Trophoblast cell (in vitro differentiated cells and primary cell): ENCODE results near the gene CCDC85A.

Source experiments
- DNase-seq, 2 donors: peaks; one replicate each; pipeline ENCODE4 v3.0.0-alpha.2; 2016
- H2AFZ ChIP-seq: 2 replicates; pipeline ENCODE4 v1.6.1; 2013; ENCODE audit warnings: low read length, moderate library complexity, mild to moderate bottlenecking; ENCODE audit not compliant: insufficient read depth, poor library complexity
- H2AK5ac ChIP-seq: 2 replicates; pipeline ENCODE4 v1.6.1; 2013; ENCODE audit warnings: mild to moderate bottlenecking, low read length
- H2BK120ac ChIP-seq: 2 replicates; pipeline ENCODE4 v1.6.1; 2013; ENCODE audit warnings: low read length, mild to moderate bottlenecking, moderate library complexity; ENCODE audit not compliant: insufficient read depth, poor library complexity
- H2BK12ac ChIP-seq: 2 replicates; pipeline ENCODE4 v1.6.1; 2013; ENCODE audit warnings: mild to moderate bottlenecking, low read length, moderate library complexity
- H2BK5ac ChIP-seq: 2 replicates; pipeline ENCODE4 v1.6.1; 2013; ENCODE audit warnings: low read length, low read depth, moderate library complexity, mild to moderate bottlenecking; ENCODE audit not compliant: poor library complexity
- H3K14ac ChIP-seq: 2 replicates; pipeline ENCODE4 v1.6.1; 2013; ENCODE audit warnings: mild to moderate bottlenecking, low read length
- H3K18ac ChIP-seq: 2 replicates; pipeline ENCODE4 v1.6.1; 2013; ENCODE audit warnings: mild to moderate bottlenecking, low read length
- H3K23ac ChIP-seq: 2 replicates; pipeline ENCODE4 v1.6.1; 2013; ENCODE audit warnings: low read length
- H3K27ac ChIP-seq: 2 replicates; pipeline ENCODE4 v1.5.1; 2013; ENCODE audit warnings: low read depth, mild to moderate bottlenecking, inconsistent platforms, low read length, moderate library complexity
- H3K27me3 ChIP-seq: 2 replicates; pipeline ENCODE4 v1.6.1; 2013; ENCODE audit warnings: inconsistent platforms, mild to moderate bottlenecking, low read length, moderate library complexity; ENCODE audit not compliant: insufficient read depth
- H3K36me3 ChIP-seq, 2 experiments: 1 replicate in 1 of 2; 2 replicates in 1 of 2; pipeline ENCODE4 v1.6.1; 2013; ENCODE audit warnings: low read length in 2 of 2, mild to moderate bottlenecking in 2 of 2, moderate library complexity in 1 of 2; ENCODE audit not compliant: insufficient read depth in 2 of 2, control insufficient read depth in 1 of 2
- H3K4ac ChIP-seq: 2 replicates; pipeline ENCODE4 v1.6.1; 2013; ENCODE audit warnings: low read depth, mild to moderate bottlenecking, low read length, moderate library complexity
- H3K4me1 ChIP-seq, 2 experiments: 1 replicate in 1 of 2; 2 replicates in 1 of 2; pipeline ENCODE4 v1.6.1; 2013; ENCODE audit warnings: low read length in 2 of 2, mild to moderate bottlenecking in 2 of 2, moderate library complexity in 1 of 2; ENCODE audit not compliant: insufficient read depth in 2 of 2, control insufficient read depth in 1 of 2
- H3K4me2 ChIP-seq: 2 replicates; pipeline ENCODE4 v1.6.1; 2013; ENCODE audit warnings: inconsistent platforms, mild to moderate bottlenecking, low read length, moderate library complexity
- H3K4me3 ChIP-seq: 2 replicates; pipeline ENCODE4 v1.5.1; 2013; ENCODE audit warnings: mild to moderate bottlenecking, low read depth, low read length, inconsistent platforms
- H3K79me1 ChIP-seq: one replicate; pipeline ENCODE4 v1.6.1; 2013; ENCODE audit warnings: low read length
- H3K79me2 ChIP-seq: 2 replicates; pipeline ENCODE4 v1.6.1; 2013; ENCODE audit warnings: low read length, mild to moderate bottlenecking; ENCODE audit not compliant: control insufficient read depth, insufficient read depth, poor library complexity
- H3K9ac ChIP-seq: 2 replicates; pipeline ENCODE4 v1.6.1; 2013; ENCODE audit warnings: mild to moderate bottlenecking, low read length
- H3K9me3 ChIP-seq: 2 replicates; pipeline ENCODE4 v1.6.1; 2013; ENCODE audit warnings: low read depth, mild to moderate bottlenecking, control low read depth, inconsistent platforms, low read length; ENCODE audit not compliant: insufficient read depth
- H4K12ac ChIP-seq: 2 replicates; pipeline ENCODE4 v1.6.1; 2013; ENCODE audit warnings: low read depth, mild to moderate bottlenecking, low read length, moderate library complexity
- H4K8ac ChIP-seq: 2 replicates; pipeline ENCODE4 v1.6.1; 2013; ENCODE audit warnings: low read depth, mild to moderate bottlenecking, low read length, moderate library complexity
- H4K91ac ChIP-seq: one replicate; pipeline ENCODE4 v1.6.1; 2013; ENCODE audit warnings: low read depth, mild to moderate bottlenecking, low read length, moderate library complexity
- WGBS: extraction: QIAGEN DNeasy Blood & Tissue Kit; methylation state at CpG from one replicate; pipeline ENCODE4 v1.1.7; 2013; ENCODE audit warnings: missing lambda C conversion rate; ENCODE audit not compliant: insufficient read length, insufficient coverage; ENCODE audit errors: extremely low coverage; 5-methylcytosine and 5-hydroxymethylcytosine counted together

The CCDC85A gene

GRCh38 chr2:56379066-56379465 is 195.3 kb downstream of the CCDC85A start:
- Histone ChIP-seq H3K36me3 (no peaks in the 10 kb centered on the region), H2AFZ (no peak overlapping the region), H2BK5ac (no peak overlapping the region), H4K8ac (no peak overlapping the region), H3K14ac (no peak overlapping the region), H2BK120ac (no peak overlapping the region), H3K27ac (no peak overlapping the region), H3K4ac (no peak overlapping the region), H3K4me1 (peaks cover 0 to 2% of the 10 kb centered on the region in 2 experiments), H2AK5ac (no peak overlapping the region), H3K79me1 (no peaks in the 10 kb centered on the region), H4K12ac (no peak overlapping the region), H4K91ac (no peak overlapping the region), H3K23ac (no peak overlapping the region), H3K18ac (no peak overlapping the region), H3K4me3 (no peak overlapping the region), H3K9me3 (no peaks in the 10 kb centered on the region), H3K27me3 (no peaks in the 10 kb centered on the region), H3K4me2 (no peak overlapping the region), H2BK12ac (no peak overlapping the region), H3K79me2 (no peaks in the 10 kb centered on the region), H3K9ac (no peak overlapping the region)
- peak in 1 of 2 donors; percentile 10 for DNase-seq
- no CpG with 5 or more reads among the region's 2 CpGs for WGBS

- DNase-seq, result peak; percentile 30 to 79
- H3K9ac ChIP-seq, result no peak overlapping the region
- no peaks in the 10 kb centered on the region for H3K36me3 ChIP-seq
- H2AK5ac ChIP-seq, result no peak overlapping the region
- H3K18ac ChIP-seq, result no peak overlapping the region
- H3K27me3 ChIP-seq, result no peaks in the 10 kb centered on the region
- no peak overlapping the region for H2BK12ac ChIP-seq
- no peak overlapping the region for H2BK5ac ChIP-seq
- H3K4me2 ChIP-seq, result no peak overlapping the region
- no CpG with 5 or more reads among the region's 2 CpGs for WGBS
- H2AFZ ChIP-seq, result no peak overlapping the region
- no peak overlapping the region for H2BK120ac ChIP-seq
- no peak overlapping the region for H3K14ac ChIP-seq
- no peak overlapping the region for H4K12ac ChIP-seq
- no peak overlapping the region for H3K4me3 ChIP-seq
- H4K91ac ChIP-seq, result no peak overlapping the region
- H3K27ac ChIP-seq, result no peak overlapping the region
- H3K4me1 ChIP-seq, result peaks cover 0 to 2% of the 10 kb centered on the region in 2 experiments
- no peaks in the 10 kb centered on the region for H3K79me1 ChIP-seq
- H4K8ac ChIP-seq, result no peak overlapping the region
- no peak overlapping the region for H3K23ac ChIP-seq
- no peaks in the 10 kb centered on the region for H3K9me3 ChIP-seq
- no peaks in the 10 kb centered on the region for H3K79me2 ChIP-seq
- no peak overlapping the region for H3K4ac ChIP-seq
These were observed 197.1 kb downstream of the CCDC85A start for GRCh38 chr2:56380861-56381260.

- H3K9ac ChIP-seq, result no peak overlapping the region
- no peak overlapping the region for H3K18ac ChIP-seq
- no peaks in the 10 kb centered on the region for H3K79me2 ChIP-seq
- no peak overlapping the region for H4K12ac ChIP-seq
- DNase-seq, result no peak
- no peak overlapping the region for H4K91ac ChIP-seq
- no peaks in the 10 kb centered on the region for H3K79me1 ChIP-seq
- no peaks in the 10 kb centered on the region for H3K9me3 ChIP-seq
- no peak overlapping the region for H3K27ac ChIP-seq
- H3K23ac ChIP-seq, result no peak overlapping the region
- no peak overlapping the region for H3K4me3 ChIP-seq
- H3K4me1 ChIP-seq, result peaks cover 0 to 2% of the 10 kb centered on the region in 2 experiments
- H2BK5ac ChIP-seq, result no peak overlapping the region
- no peak overlapping the region for H2BK120ac ChIP-seq
- H3K27me3 ChIP-seq, result no peaks in the 10 kb centered on the region
- no peaks in the 10 kb centered on the region for H3K36me3 ChIP-seq
- H2AK5ac ChIP-seq, result no peak overlapping the region
- no peak overlapping the region for H2BK12ac ChIP-seq
- H3K4ac ChIP-seq, result no peak overlapping the region
- H4K8ac ChIP-seq, result no peak overlapping the region
- no CpG with 5 or more reads among the region's 1 CpG for WGBS
- no peak overlapping the region for H3K4me2 ChIP-seq
- H3K14ac ChIP-seq, result no peak overlapping the region
- no peak overlapping the region for H2AFZ ChIP-seq
These were observed 198.7 kb downstream of the CCDC85A start for GRCh38 chr2:56382466-56382865.

- no peaks in the 10 kb centered on the region for H3K4me1 ChIP-seq
- WGBS, result no CpG with 5 or more reads among the region's 1 CpG
- H2BK12ac ChIP-seq, result no peak overlapping the region
- DNase-seq, result no peak
- no peak overlapping the region for H4K91ac ChIP-seq
- no peak overlapping the region for H2BK5ac ChIP-seq
- H3K79me2 ChIP-seq, result no peaks in the 10 kb centered on the region
- H3K79me1 ChIP-seq, result no peaks in the 10 kb centered on the region
- H4K12ac ChIP-seq, result no peak overlapping the region
- H3K14ac ChIP-seq, result no peak overlapping the region
- no peak overlapping the region for H3K23ac ChIP-seq
- no peak overlapping the region for H3K4me3 ChIP-seq
- no peak overlapping the region for H3K9ac ChIP-seq
- no peak overlapping the region for H2AK5ac ChIP-seq
- no peak overlapping the region for H2BK120ac ChIP-seq
- H3K36me3 ChIP-seq, result no peaks in the 10 kb centered on the region
- no peak overlapping the region for H3K27ac ChIP-seq
- no peak overlapping the region for H3K4ac ChIP-seq
- no peak overlapping the region for H3K18ac ChIP-seq
- H2AFZ ChIP-seq, result no peak overlapping the region
- no peak overlapping the region for H4K8ac ChIP-seq
- no peak overlapping the region for H3K4me2 ChIP-seq
- no peaks in the 10 kb centered on the region for H3K27me3 ChIP-seq
- no peaks in the 10 kb centered on the region for H3K9me3 ChIP-seq
These were observed 202.9 kb downstream of the CCDC85A start for GRCh38 chr2:56386657-56387056.
